Measurements from ENCODE around the gene TREM1. TPM values are rescaled to one million over a fixed set of nuclear protein-coding genes. Genes with fewer than 3 reads are reported as not detected.

TREM1 gene
- polyA plus RNA-seq, 3 donors = 0.22 to 12.9 (median 4.3) TPM

GRCh38 chr6:41232667-41233066 is 53.8 kb downstream of the TREM1 start:
- 74 to 88% (median 88%) methylated on average over 6 of the region's 6 CpGs for WGBS, 3 donors
- no peak overlapping the region for H3K27ac ChIP-seq (ENCODE audit: low read depth, low read length)

- no peak overlapping the region for H3K27ac ChIP-seq (ENCODE audit: low read depth, low read length)
- 55 to 84% (median 72%) methylated on average over 5 of the region's 5 CpGs for WGBS, 3 donors
These were observed 55.2 kb downstream of the TREM1 start for GRCh38 chr6:41231246-41231645.

- H3K27ac ChIP-seq (ENCODE audit: low read depth, low read length) = no peak overlapping the region
- 79 to 90% (median 87%) methylated on average over 4 of the region's 4 CpGs for WGBS, 3 donors
These were observed 56.8 kb downstream of the TREM1 start for GRCh38 chr6:41229721-41230120.

GRCh38 chr6:41228616-41229015 is 57.9 kb downstream of the TREM1 start:
- H3K27ac ChIP-seq (ENCODE audit: low read depth, low read length) = no peak overlapping the region
- WGBS, 3 donors = 39 to 72% (median 48%) methylated on average over 5 of the region's 5 CpGs

- no peak within 1 kb of the TSS for H3K27ac ChIP-seq (ENCODE audit: low read depth, low read length)
- WGBS, 3 donors = 62 to 78% (median 66%) methylated on average over 5 of the region's 5 CpGs
These were observed 58.4 kb downstream of the TREM1 start, which contains the start of gene TREML4 for GRCh38 chr6:41228096-41228495. Gene TREML4 (plus strand): TSS chr6:41228349. CDS start chr6:41228428, 79 bp downstream.

GRCh38 chr6:41226752-41227151 is 59.7 kb downstream of the TREM1 start:
- no peak overlapping the region for H3K27ac ChIP-seq (ENCODE audit: low read depth, low read length)
- 40 to 66% (median 58%) methylated on average over 3 of the region's 3 CpGs for WGBS, 3 donors

GRCh38 chr6:41224800-41225199 is 61.7 kb downstream of the TREM1 start:
- H3K27ac ChIP-seq (ENCODE audit: low read depth, low read length) = no peak overlapping the region
- 71 to 91% (median 74%) methylated on average over 1 of the region's 1 CpG for WGBS, 3 donors

Other genes with a start within 250 kb of the TREM1 start
- gene UNC5CL, start 247.5 kb downstream of the TREM1 start, polyA plus RNA-seq = 10 to 100 TPM in 1 of 3 donors, 1 to 10 TPM in 1, under 1 TPM in 1; 0.90 to 11.0 (median 1.3) TPM
- under 1 TPM in 1 of 3 donors, not detected in 2; 0.08 TPM for gene TSPO2, start 244.2 kb downstream of the TREM1 start, polyA plus RNA-seq
- 1 to 10 TPM in 1 of 3 donors, under 1 TPM in 2; 0.34 to 9.3 (median 0.91) TPM for gene APOBEC2, start 233.5 kb downstream of the TREM1 start, polyA plus RNA-seq
- gene OARD1, start 214.3 kb downstream of the TREM1 start, polyA plus RNA-seq = 10 to 100 TPM; 14.3 to 41.5 (median 28.2) TPM
- 1 to 10 TPM; 6.3 to 9.4 (median 7.3) TPM for gene NFYA, start 213.7 kb downstream of the TREM1 start, polyA plus RNA-seq
- gene TREML1, start 132.3 kb downstream of the TREM1 start, polyA plus RNA-seq = under 1 TPM in 1 of 3 donors, not detected in 2; 0.09 TPM
- 1 to 10 TPM in 1 of 3 donors, under 1 TPM in 1, not detected in 1; 0.53 to 2.3 TPM for gene TREM2, start 123.6 kb downstream of the TREM1 start, polyA plus RNA-seq
- under 1 TPM; 0.13 to 0.89 (median 0.67) TPM for gene TREML2, start 85.5 kb downstream of the TREM1 start, polyA plus RNA-seq
- gene TREML4, start 58.3 kb downstream of the TREM1 start, polyA plus RNA-seq = under 1 TPM in 1 of 3 donors, not detected in 2; 0.02 TPM
- gene NCR2, start 48.9 kb upstream of the TREM1 start, polyA plus RNA-seq = not detected